Smooth muscle cell (in vitro differentiated cells): ENCODE measurements around the gene PRKG1. TPM values are rescaled to one million over a fixed set of nuclear protein-coding genes. Genes with fewer than 3 reads are reported as not detected.

Source experiments
- DNase-seq: peaks from one replicate; lab custom pipeline; 2025; ENCODE audit not compliant: unreplicated experiment; lab: John Stamatoyannopoulos, UW
- H2AFZ ChIP-seq: fragments of 200-600 bp; sonication (generic); 2 replicates; pipeline ENCODE4 v1.6.0; 2016; ENCODE audit warnings: antibody characterized with exemption, low read depth, mild to moderate bottlenecking
- H3F3A ChIP-seq: fragments of 200-600 bp; sonication (generic); 2 replicates; pipeline ENCODE4 v1.6.0; 2017; ENCODE audit warnings: antibody characterized with exemption, low read depth
- H3K27ac ChIP-seq: fragments of 200-600 bp; sonication (generic); 2 replicates; pipeline ENCODE4 v1.5.1; 2016; ENCODE audit warnings: low read depth, mild to moderate bottlenecking
- H3K27me3 ChIP-seq: fragments of 200-600 bp; sonication (generic); 2 replicates; pipeline ENCODE4 v1.6.1; 2016; ENCODE audit warnings: low read depth, mild to moderate bottlenecking
- H3K36me3 ChIP-seq: fragments of 200-600 bp; sonication (generic); 2 replicates; pipeline ENCODE4 v1.5.1; 2016; ENCODE audit warnings: low read depth
- H3K4me1 ChIP-seq: fragments of 200-600 bp; sonication (generic); 2 replicates; pipeline ENCODE4 v1.5.1; 2016; ENCODE audit warnings: low read depth
- H3K4me2 ChIP-seq: fragments of 200-600 bp; sonication (generic); 2 replicates; pipeline ENCODE4 v1.6.0; 2016; ENCODE audit warnings: mild to moderate bottlenecking
- H3K4me3 ChIP-seq: fragments of 200-600 bp; sonication (generic); 2 replicates; pipeline ENCODE4 v1.5.1; 2016; ENCODE audit warnings: mild to moderate bottlenecking
- H3K79me2 ChIP-seq: fragments of 200-600 bp; sonication (generic); 2 replicates; pipeline ENCODE4 v1.6.0; 2016; ENCODE audit warnings: low read depth, mild to moderate bottlenecking
- H3K9ac ChIP-seq: fragments of 200-600 bp; sonication (generic); 2 replicates; pipeline ENCODE4 v1.6.0; 2016; ENCODE audit warnings: low read depth
- H3K9me3 ChIP-seq: fragments of 200-600 bp; sonication (generic); replicated peaks from 2 replicates; pipeline ENCODE4 v1.5.1; 2016; ENCODE audit warnings: low read depth
- H4K20me1 ChIP-seq: fragments of 200-600 bp; sonication (generic); 2 replicates; pipeline ENCODE4 v1.6.0; 2016; ENCODE audit warnings: low read depth
- WGBS: methylation state at CpG from one replicate; pipeline ENCODE4 v1.1.7; 2016; ENCODE audit warnings: low lambda C conversion rate; 5-methylcytosine and 5-hydroxymethylcytosine counted together
- polyA plus RNA-seq: library from polyadenylated mRNA; unstranded; fragments of >200 nt; fragmentation: Nextera tagmentation; extraction: Ambion mirVana; gene quantifications from 2 replicates; pipeline ENCODE4 v1.2.1, GENCODE V29; 2016
- total RNA-seq: library from RNA; depleted of rRNA; stranded (reverse); fragments of >200 nt; gene quantifications from 2 replicates; pipeline ENCODE4 v1.2.3, GENCODE V29; 2014
- TF ChIP-seq, protein P1 (sequence below): fragments of 200-600 bp; sonication (generic); IDR thresholded peaks from 2 replicates; pipeline ENCODE4 v1.5.1; 2017; ENCODE audit warnings: borderline replicate concordance, mild to moderate bottlenecking, antibody characterized with exemption; ENCODE audit not compliant: insufficient read depth, poor library complexity, severe bottlenecking

The PRKG1 gene
- total and polyA plus RNA-seq, 2 experiments from 2014 or later = 7.2 to 13.4 TPM

DNA sequence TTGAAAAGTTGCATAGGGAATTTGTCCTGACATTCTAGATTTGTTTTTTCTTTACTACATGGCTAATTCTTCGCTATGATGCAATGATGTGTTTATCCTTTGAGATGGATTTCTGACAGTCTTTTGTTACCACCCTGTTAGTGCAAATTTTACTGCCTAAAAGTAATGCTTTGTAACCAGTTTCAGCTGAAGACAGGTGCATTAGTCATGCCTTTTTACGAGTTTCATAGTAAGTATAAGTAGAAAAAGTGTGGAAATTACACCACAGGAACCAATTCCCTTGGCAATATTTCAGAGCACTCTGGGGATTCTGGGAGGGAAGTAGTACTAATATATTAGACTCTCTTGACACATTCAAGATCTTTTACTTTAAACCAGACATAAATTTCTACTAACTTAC is 982.0 kb downstream of the PRKG1 start:
- Histone ChIP-seq H3K36me3 (no peaks in the 10 kb centered on the region), H3K4me3 (no peak overlapping the region), H2AFZ (no peak overlapping the region), H3K9me3 (no peaks in the 10 kb centered on the region), H3K27me3 (no peaks in the 10 kb centered on the region), H3K79me2 (no peaks in the 10 kb centered on the region), H3K9ac (no peak overlapping the region), H4K20me1 (no peaks in the 10 kb centered on the region), H3K4me2 (no peak overlapping the region), H3K27ac (no peak overlapping the region), H3F3A (no peaks in the 10 kb centered on the region), H3K4me1 (no peaks in the 10 kb centered on the region)
- DNase-seq = no peak
- 83% methylated on average over 2 of the region's 2 CpGs for WGBS
- TF ChIP-seq, protein P1, sequence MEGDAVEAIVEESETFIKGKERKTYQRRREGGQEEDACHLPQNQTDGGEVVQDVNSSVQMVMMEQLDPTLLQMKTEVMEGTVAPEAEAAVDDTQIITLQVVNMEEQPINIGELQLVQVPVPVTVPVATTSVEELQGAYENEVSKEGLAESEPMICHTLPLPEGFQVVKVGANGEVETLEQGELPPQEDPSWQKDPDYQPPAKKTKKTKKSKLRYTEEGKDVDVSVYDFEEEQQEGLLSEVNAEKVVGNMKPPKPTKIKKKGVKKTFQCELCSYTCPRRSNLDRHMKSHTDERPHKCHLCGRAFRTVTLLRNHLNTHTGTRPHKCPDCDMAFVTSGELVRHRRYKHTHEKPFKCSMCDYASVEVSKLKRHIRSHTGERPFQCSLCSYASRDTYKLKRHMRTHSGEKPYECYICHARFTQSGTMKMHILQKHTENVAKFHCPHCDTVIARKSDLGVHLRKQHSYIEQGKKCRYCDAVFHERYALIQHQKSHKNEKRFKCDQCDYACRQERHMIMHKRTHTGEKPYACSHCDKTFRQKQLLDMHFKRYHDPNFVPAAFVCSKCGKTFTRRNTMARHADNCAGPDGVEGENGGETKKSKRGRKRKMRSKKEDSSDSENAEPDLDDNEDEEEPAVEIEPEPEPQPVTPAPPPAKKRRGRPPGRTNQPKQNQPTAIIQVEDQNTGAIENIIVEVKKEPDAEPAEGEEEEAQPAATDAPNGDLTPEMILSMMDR = no peak

DNA sequence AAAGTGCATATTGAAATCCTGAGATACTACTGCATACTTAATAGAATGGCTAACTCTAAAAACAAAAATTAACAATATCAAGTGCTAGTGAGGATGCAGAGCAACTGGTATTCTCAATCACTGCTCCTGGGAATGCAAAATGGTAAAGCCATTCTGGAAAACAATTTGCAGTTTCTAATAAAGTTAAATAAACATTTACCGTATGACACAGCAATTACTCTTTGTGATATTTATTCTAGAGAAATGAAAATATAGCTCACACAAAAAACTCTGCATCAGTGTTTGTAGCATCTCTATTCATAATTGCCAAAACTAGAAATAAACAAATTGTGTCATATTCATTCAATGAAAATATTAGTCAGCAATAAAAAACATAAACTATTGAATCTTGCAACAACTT is 984.8 kb downstream of the PRKG1 start:
- Histone ChIP-seq H3K4me3 (no peak overlapping the region), H3K36me3 (no peaks in the 10 kb centered on the region), H2AFZ (no peak overlapping the region), H3K4me1 (no peaks in the 10 kb centered on the region), H3K79me2 (no peaks in the 10 kb centered on the region), H3K27me3 (no peaks in the 10 kb centered on the region), H4K20me1 (no peaks in the 10 kb centered on the region), H3K9me3 (no peaks in the 10 kb centered on the region), H3K9ac (no peak overlapping the region), H3F3A (no peaks in the 10 kb centered on the region), H3K27ac (no peak overlapping the region), H3K4me2 (no peak overlapping the region)
- 100% methylated on average over 1 of the region's 1 CpG for WGBS
- no peak for DNase-seq
- TF ChIP-seq, protein P1 = no peak

DNA sequence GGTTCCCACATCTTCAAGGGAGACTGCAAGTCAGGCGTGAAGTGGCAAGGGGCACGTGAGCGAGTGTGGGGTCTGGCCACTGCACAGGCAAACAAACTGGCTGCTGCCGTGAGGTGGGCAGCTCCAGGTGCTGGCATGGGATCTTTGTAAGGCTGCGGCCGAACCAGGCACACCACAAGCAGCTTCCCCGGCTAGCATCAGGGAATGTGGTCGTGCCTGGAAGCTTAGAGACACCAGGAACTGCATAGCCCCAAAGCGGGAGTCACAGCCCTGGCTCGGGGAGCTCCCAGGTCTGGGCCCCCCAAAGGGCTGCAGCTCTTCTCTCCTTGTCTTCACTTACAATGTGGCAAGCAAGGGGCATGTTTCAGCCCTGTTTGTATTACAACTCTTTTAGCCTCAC is 988.9 kb downstream of the PRKG1 start:
- no peak overlapping the region for H2AFZ ChIP-seq
- H3K9ac ChIP-seq = no peak overlapping the region
- no peaks in the 10 kb centered on the region for H3K79me2 ChIP-seq
- no peak overlapping the region for H3K4me3 ChIP-seq
- TF ChIP-seq, protein P1 = no peak
- H3K36me3 ChIP-seq = no peaks in the 10 kb centered on the region
- H3K27ac ChIP-seq = no peak overlapping the region
- H3K4me1 ChIP-seq = no peaks in the 10 kb centered on the region
- 94% methylated on average over 10 of the region's 10 CpGs for WGBS
- H3K4me2 ChIP-seq = no peak overlapping the region
- H3F3A ChIP-seq = no peaks in the 10 kb centered on the region
- no peaks in the 10 kb centered on the region for H4K20me1 ChIP-seq
- no peaks in the 10 kb centered on the region for H3K27me3 ChIP-seq
- no peaks in the 10 kb centered on the region for H3K9me3 ChIP-seq
- DNase-seq = no peak

DNA sequence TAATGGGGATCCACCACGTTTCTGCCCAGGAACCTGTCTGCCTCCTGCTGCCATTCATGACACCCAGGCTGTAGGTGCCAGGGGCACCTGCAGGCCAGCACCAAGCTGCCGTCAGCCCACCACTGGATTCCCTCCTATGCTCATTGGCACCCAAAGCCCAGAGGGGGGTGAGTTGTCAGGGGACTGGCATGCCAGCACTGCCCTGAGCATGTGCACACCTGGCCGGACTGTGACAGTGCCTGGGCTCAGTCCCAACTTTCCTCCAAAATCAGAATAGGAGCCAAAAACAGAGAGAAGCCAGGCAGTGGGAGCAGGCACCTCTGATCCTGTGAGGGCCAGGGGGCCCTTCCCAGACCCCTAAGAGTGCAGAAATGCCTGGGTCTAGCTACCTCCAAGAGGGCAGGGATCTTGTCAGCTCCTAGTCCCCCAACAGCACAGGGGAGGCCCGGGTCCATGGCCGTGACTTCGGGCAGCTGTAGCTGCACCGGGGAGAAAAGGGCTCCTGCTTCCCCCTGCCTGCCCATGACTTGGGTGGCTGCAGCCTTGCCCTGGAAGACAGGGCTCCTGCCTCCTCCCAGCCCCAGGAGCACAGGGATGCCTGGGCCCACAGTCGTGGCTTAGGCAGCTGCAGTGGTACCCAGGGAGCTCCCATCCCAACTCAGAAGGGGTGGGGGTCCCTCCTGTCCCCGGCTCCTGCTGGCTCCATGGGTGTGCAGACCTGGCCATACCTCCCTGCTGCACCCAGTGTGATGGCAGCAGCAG is 990.0 kb downstream of the PRKG1 start:
- no peaks in the 10 kb centered on the region for H3K79me2 ChIP-seq
- no peak overlapping the region for H3K27ac ChIP-seq
- H2AFZ ChIP-seq = no peak overlapping the region

More for the DNA sequence above, 990.0 kb downstream of the PRKG1 start:
- Histone ChIP-seq H3K4me1 (no peaks in the 10 kb centered on the region), H3K4me2 (no peak overlapping the region), H3K4me3 (no peak overlapping the region), H3K36me3 (no peaks in the 10 kb centered on the region), H3F3A (no peaks in the 10 kb centered on the region), H3K27me3 (no peaks in the 10 kb centered on the region), H3K9ac (no peak overlapping the region), H3K9me3 (no peaks in the 10 kb centered on the region), H4K20me1 (no peaks in the 10 kb centered on the region)
- no peak for DNase-seq
- WGBS = 91% methylated on average over 9 of the region's 9 CpGs
- TF ChIP-seq, protein P1 = no peak
